GM18861 (cell line): ENCODE measurements around the gene FBXO27.
"Not testable (repeated sequence)": the region's sequence is repeated elsewhere in the genome, so short reads cannot be mapped to it uniquely, and the experiment has no call there.

Source experiments
- ATAC-seq: cut with Tn5 transposase; IDR thresholded peaks from one replicate; pipeline ENCODE4 v1.9.1; 2021; ENCODE audit not compliant: unreplicated experiment

The FBXO27 gene

GRCh38 chr19:38989066-38989605, 43.2 kb downstream of the FBXO27 start:
- ATAC-seq: no peak

GRCh38 chr19:38988627-38989026, 43.7 kb downstream of the FBXO27 start:
- ATAC-seq: not testable (repeated sequence)

- ATAC-seq: not testable (repeated sequence)
Observed at GRCh38 chr19:38987745-38988144, 44.6 kb downstream of the FBXO27 start.

GRCh38 chr19:38985262-38985661, 47.1 kb downstream of the FBXO27 start:
- no peak for ATAC-seq

GRCh38 chr19:38980583-38981374, 51.6 kb downstream of the FBXO27 start:
- ATAC-seq: no peak

- ATAC-seq: no peak
Observed at GRCh38 chr19:38979812-38980211, 52.5 kb downstream of the FBXO27 start.

- no peak for ATAC-seq
Observed at GRCh38 chr19:38978326-38978689, 54.0 kb downstream of the FBXO27 start.

GRCh38 chr19:38977445-38978325, 54.7 kb downstream of the FBXO27 start:
- peak; percentile 61 for ATAC-seq

GRCh38 chr19:38975861-38976271, 56.5 kb downstream of the FBXO27 start:
- no peak for ATAC-seq

GRCh38 chr19:38975214-38975860, 57.0 kb downstream of the FBXO27 start, which contains the start of gene FBXO17:
TSS of gene FBXO17 (minus strand) at chr19:38975742. CDS start at chr19:38950319, 25,423 bp downstream.
- ATAC-seq: no peak

GRCh38 chr19:38974624-38975213, 57.6 kb downstream of the FBXO27 start:
- no peak for ATAC-seq
